NCI-H2227 (cell line): ENCODE results near the gene NUB1.
"Not testable (repeated sequence)": the region's sequence is repeated elsewhere in the genome, so short reads cannot be mapped to it uniquely, and the experiment has no call there.

ENCODE experiments used
- DNase-seq: peaks from one replicate; lab custom pipeline; 2025; ENCODE audit not compliant: unreplicated experiment; lab: John Stamatoyannopoulos, UW

Gene NUB1

DNA sequence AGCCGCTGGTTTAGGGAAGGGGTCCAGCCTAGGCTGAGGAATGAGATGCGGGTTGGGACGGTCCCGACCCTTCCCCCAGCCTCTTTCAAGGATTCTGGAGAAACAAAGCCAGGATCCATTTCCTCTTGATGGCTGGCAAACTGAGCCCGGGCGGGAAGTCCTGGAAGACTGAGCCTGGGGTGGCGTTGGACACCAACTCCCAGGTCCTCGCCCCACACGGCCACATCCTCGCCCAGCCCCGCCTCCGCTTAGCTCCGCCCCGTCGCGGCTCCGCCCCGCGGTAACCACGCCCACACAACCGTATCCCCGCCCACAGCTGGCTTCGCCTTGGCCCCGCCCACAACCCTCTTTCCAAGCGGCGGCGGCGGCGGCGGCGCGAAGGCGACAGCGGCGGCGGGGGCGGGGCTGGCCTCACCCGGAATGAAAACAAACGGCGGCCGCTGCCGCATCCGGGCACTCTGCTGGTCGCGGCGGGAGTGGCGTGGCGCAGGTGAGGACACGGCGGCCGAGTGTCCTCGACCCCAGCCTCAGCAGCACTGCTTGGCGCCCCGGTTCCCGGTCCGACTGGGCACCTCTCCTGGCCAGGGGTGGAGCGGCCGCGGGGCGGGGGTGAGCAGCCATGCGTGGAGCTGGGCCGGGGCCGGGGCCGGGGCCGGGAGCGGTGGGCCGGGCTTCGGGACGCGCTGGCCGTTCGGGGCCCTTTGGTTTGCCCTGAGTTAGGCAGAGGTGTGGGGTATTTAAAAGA is at the start of gene NUB1:
NUB1 (plus strand) TSS at position 456 of the 745 bp plus-strand sequence. CDS start 3,538 bp downstream, outside the sequence.
- peak; percentile 95 for DNase-seq

DNA sequence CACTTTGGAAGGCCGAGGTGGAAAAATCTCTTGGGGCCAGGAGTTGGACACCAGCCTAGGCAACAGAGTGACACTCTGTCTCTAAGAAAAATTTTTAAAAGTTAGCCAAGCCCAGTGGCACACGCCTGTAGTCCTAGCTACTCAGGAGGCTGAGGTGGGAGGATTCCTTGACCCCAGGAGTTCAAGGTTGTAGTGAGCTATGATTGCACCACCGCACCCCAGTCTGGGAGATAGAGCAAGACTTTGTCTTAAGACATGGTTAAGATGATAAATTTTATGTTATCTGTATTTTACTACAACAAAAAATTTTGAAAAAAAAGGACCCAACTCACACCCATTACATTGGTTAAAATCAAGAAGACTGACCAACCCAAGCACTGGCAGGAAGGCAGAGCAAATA is 48.8 kb upstream of the NUB1 start:
- DNase-seq: no peak

GRCh38 chr7:151296202-151296992 is 45.2 kb upstream of the NUB1 start:
- no peak for DNase-seq

DNA sequence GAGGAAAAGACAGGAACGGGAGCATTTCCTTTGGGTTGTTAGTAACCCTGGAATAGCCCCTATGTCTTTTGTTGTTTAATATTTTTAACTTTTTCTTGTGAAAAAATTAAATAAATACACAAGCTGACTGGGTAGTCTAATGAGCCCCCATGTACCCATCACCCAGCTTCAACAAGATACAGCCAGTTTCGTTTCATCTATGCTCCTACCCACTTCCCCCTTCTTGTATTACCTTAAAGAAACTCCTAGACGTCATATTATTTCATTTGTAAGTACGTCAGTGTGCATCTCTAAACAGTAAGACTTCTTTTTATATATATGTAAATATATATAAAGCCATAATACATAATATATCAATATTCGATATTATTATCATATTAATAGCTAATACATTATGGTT is 42.8 kb upstream of the NUB1 start:
- DNase-seq: no peak

DNA sequence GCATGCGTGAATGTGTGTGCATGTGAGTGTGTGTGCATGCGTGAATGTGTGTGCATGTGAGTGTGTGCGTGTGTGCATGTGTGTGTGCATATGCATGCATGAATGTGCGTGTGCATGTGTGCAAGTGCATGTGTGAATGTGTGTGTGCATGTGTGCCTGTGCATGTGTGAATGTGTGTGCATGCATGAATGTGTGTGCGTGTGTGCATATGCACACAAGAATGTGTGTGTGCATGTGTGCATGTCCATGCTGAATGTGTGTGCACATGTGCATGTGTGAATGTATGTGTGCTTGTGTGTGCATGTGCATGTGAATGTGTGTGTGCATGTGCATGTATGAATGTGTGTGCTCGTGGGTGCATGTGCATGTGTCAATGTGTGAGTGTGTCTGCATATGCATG is 42.1 kb upstream of the NUB1 start:
- no peak for DNase-seq

GRCh38 chr7:151299940-151300645 is 41.5 kb upstream of the NUB1 start:
- no peak for DNase-seq

- DNase-seq: no peak
Measured at GRCh38 chr7:151301471-151302462, 39.8 kb upstream of the NUB1 start.

GRCh38 chr7:151304251-151304650 is 37.4 kb upstream of the NUB1 start:
- DNase-seq: not testable (repeated sequence)

- DNase-seq: peak; percentile 85
Measured at GRCh38 chr7:151304856-151305255, 36.8 kb upstream of the NUB1 start.

GRCh38 chr7:151306374-151306773 is 35.2 kb upstream of the NUB1 start:
- no peak for DNase-seq

- DNase-seq: no peak
Measured at GRCh38 chr7:151306860-151307259, 34.8 kb upstream of the NUB1 start.

DNA sequence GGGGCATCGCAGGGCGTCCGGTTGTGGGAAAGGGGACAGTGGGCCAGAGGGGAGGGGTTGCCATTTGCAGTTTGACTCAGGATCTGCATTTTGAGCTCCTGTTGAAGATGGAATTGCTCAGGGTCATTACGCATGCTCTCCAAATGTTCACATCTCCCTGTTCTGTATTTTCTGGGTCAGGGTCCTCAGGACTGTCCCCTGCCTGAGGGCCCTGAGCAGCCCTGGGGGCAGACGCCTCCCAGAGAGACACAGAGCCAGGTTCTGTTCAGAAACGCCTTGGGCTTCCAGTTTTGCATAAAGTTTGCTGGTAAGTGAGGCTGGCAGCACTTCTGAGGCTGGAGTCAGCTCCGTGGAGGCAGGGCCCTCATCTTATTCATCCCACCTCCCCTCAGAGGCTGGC is 34.1 kb upstream of the NUB1 start:
- no peak for DNase-seq

DNA sequence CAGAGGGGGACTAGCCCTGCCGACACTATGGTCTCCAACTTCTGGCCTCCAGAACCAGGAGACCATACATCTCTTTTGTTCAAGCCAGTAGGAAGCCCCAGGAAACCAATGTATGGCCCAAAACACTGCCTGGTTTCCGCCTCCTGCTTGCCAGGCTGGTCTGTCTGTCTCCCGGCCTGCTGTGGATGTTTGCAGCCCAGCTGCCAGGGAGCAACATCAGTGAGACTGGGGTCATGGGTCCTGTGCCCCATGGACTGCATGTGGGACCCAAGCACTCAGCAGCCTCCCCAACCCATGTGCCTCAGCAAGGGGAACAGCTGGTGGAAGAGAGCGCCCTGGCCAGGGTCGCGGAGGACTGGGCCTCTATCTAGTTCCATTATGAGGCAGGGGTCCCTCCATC is 33.4 kb upstream of the NUB1 start:
- no peak for DNase-seq

GRCh38 chr7:151308791-151309190 is 32.8 kb upstream of the NUB1 start:
- DNase-seq: no peak

DNA sequence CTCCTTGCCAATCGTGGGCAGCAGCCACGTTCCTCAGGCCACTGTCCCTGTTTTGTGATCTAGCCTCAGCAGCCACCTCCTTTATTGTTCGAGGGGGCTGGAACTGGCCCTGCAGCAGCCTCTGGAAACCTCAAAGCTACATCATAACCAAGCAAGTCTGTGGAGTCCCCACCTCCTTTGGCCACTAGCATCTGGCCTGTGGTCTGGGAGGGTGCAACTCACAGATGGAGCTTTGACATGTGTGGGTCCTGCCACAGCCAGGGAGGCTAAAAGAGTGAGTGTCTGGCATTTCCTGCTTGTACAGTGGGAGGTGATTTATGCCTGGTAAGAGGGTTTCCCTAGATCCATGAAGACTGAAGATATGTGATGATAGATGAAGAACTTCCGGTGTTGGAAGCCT is 32.3 kb upstream of the NUB1 start:
- DNase-seq: no peak

DNA sequence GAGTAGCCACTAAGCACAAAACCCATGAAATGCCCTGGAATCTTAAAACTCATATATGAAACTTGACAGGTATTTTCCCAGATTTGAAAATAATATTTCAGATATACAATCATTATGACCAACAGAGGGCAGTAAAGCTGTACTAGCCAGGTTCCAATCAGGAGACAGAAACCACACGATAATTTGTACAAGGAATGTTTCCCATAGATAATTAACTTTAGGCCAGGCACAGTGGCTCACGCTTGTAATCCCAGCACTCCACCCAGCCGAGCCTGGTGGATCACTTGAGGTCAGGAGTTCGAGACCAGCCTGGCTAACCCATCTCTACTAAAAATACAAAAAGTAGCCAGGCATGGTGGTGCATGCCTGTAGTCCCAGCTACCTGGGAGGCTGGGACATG is 31.0 kb upstream of the NUB1 start:
- no peak for DNase-seq

DNA sequence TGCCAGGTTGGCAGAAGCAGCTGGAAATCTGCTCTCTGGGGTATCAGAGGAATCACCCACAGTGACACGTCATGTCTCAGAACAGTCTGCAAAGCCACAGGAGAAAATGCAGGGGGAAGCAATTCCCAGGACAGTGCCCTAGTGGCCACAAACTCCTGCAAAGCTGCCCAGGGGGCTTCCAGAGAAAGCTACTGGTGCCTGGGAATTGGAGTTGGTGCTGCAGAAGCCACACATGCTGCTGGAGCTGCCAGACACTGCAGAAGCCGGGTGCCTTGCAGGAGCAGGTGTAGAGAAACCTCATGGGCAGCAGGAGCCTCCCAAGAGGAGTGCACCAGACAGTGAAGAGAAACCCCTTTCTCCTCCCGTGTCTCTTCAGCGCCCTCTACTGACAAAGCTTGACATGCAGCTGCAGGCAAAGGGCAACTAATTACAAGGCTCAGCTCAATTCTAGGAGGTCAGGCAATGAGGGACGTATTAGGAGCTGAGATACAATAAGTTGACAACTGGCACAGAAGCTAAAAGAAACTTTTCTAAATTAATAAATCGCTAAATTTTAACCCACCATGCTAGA is 30.2 kb upstream of the NUB1 start:
- DNase-seq: peak; percentile 51

- DNase-seq: no peak
Measured at GRCh38 chr7:151312356-151312755, 29.3 kb upstream of the NUB1 start.

- DNase-seq: no peak
Measured at GRCh38 chr7:151312831-151313809, 28.5 kb upstream of the NUB1 start.
